ENCODE data around the gene PIAS2. TPM values are rescaled to one million over a fixed set of nuclear protein-coding genes. Genes with fewer than 3 reads are reported as not detected.
"Not testable (repeated sequence)": the region's sequence is repeated elsewhere in the genome, so short reads cannot be mapped to it uniquely, and the experiment has no call there.

Gene PIAS2
- total and polyA plus RNA-seq, 10 donors, result 4.0 to 58.4 (median 38.3) TPM

- no peak for DNase-seq
- no peaks in the 10 kb centered on the region for H3K9me3 ChIP-seq
- H3K27me3 ChIP-seq (replicated peaks in 1 of 7), result no peaks in the 10 kb centered on the region
- no peaks in the 10 kb centered on the region for H3K4me1 ChIP-seq
- intact Hi-C loops (cut with DNase I; ENCODE audit: low total_unique reads), result no loop called here
- TF ChIP-seq POLR2A (IDR thresholded peaks at IDR 0.05) (no peak), POLR2AphosphoS5 (IDR thresholded peaks at IDR 0.05) (no peak)
- TF ChIP-seq, protein P1, sequence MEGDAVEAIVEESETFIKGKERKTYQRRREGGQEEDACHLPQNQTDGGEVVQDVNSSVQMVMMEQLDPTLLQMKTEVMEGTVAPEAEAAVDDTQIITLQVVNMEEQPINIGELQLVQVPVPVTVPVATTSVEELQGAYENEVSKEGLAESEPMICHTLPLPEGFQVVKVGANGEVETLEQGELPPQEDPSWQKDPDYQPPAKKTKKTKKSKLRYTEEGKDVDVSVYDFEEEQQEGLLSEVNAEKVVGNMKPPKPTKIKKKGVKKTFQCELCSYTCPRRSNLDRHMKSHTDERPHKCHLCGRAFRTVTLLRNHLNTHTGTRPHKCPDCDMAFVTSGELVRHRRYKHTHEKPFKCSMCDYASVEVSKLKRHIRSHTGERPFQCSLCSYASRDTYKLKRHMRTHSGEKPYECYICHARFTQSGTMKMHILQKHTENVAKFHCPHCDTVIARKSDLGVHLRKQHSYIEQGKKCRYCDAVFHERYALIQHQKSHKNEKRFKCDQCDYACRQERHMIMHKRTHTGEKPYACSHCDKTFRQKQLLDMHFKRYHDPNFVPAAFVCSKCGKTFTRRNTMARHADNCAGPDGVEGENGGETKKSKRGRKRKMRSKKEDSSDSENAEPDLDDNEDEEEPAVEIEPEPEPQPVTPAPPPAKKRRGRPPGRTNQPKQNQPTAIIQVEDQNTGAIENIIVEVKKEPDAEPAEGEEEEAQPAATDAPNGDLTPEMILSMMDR (IDR thresholded peaks at IDR 0.05 in 8 of 11, conservative IDR thresholded peaks at IDR 0.05 in 3 of 11), result no peak
- WGBS, 5 donors, result 96 to 100% (median 98%) methylated on average over 2 of the region's 2 CpGs
- peaks cover 0 to 73% (median 24%) of the 10 kb centered on the region in 6 donors for H3K36me3 ChIP-seq
- no peak overlapping the region for H3K27ac ChIP-seq
- H3K4me3 ChIP-seq, result no peak overlapping the region
Observed at GRCh38 chr18:46832849-46833248, 84.5 kb downstream of the PIAS2 start.

DNA sequence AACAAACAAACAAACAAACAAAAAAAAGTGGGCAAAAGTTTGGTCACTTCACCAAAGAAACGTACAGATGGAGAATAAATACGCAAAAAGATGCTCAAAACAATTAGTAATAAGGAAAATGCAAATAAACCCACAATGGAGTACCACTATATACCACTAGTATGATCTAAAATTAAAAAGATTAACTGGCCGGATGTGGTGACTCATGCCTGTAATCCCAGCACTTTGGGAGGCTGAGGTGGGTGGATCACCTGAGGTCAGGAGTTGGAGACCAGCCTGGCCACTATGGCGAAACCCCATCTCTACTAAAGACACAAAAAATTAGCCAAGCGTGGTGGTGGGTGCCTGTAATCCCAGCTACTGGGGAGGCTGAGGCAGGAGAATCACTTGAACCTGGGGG is 84.9 kb downstream of the PIAS2 start:
- H3K36me3 ChIP-seq, result peaks cover 0 to 74% (median 28%) of the 10 kb centered on the region in 6 donors
- DNase-seq; H3K27ac ChIP-seq; H3K27me3 ChIP-seq (replicated peaks in 1 of 7); H3K9me3 ChIP-seq; H3K4me3 ChIP-seq; intact Hi-C loops (cut with DNase I; ENCODE audit: low total_unique reads); H3K4me1 ChIP-seq: not testable (repeated sequence)
- WGBS, 5 donors, result 93 to 97% (median 95%) methylated on average over 5 of the region's 5 CpGs

DNA sequence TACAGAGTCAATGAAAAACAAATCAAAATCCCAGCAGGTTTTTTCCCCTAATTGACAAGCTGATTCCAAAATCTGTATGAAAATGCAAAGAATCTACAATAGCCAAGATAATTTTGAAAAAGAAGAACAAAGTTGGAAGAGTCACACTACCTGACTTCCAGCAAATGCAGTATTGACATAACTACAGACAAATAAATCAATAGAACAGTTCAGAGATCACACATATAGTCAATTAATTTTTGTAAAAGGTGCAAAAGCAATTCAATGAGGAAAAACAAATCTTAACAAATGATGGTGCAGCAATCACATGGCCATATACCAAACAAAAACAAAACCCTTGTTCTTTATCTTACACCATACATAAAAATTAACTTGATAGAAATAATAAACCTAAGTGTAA is 85.9 kb downstream of the PIAS2 start:
- TF ChIP-seq, protein P1 (IDR thresholded peaks at IDR 0.05 in 8 of 11, conservative IDR thresholded peaks at IDR 0.05 in 3 of 11), result no peak
- no peak for TF ChIP-seq POLR2A (IDR thresholded peaks at IDR 0.05)
- no peak for TF ChIP-seq POLR2AphosphoS5 (IDR thresholded peaks at IDR 0.05)
- Histone ChIP-seq H3K4me3 (no peak overlapping the region), H3K4me1 (no peaks in the 10 kb centered on the region), H3K9me3 (no peaks in the 10 kb centered on the region), H3K27ac (no peak overlapping the region), H3K36me3 (peaks cover 0 to 80% (median 31%) of the 10 kb centered on the region in 6 donors), H3K27me3 (replicated peaks in 1 of 7) (no peaks in the 10 kb centered on the region)
- intact Hi-C loops (cut with DNase I; ENCODE audit: low total_unique reads), result no loop called here
- no peak for DNase-seq

DNA sequence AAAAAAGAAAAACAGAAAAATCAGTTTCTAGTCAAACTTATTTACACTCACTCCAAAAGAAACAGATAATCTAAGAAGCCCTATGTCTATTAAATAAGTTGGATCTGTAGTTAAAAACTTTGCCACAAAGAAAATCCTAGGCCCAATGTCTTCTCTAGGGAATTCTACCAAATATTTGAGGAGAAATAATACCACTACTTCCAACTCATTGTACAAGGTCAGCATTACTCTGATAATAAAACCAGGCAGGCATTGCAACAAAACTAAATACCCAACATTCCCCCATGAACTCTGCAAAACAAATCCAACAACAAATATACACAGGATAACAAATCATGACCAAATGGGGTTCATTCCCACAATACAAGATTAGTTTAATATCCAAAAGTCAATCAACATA is 86.7 kb downstream of the PIAS2 start:
- intact Hi-C loops (cut with DNase I; ENCODE audit: low total_unique reads), result no loop called here
- no peak overlapping the region for H3K4me3 ChIP-seq
- no peak overlapping the region for H3K27ac ChIP-seq
- H3K27me3 ChIP-seq (replicated peaks in 1 of 7), result no peaks in the 10 kb centered on the region
- DNase-seq, result no peak
- peaks cover 0 to 80% (median 29%) of the 10 kb centered on the region in 6 donors for H3K36me3 ChIP-seq
- no peaks in the 10 kb centered on the region for H3K9me3 ChIP-seq
- H3K4me1 ChIP-seq, result no peaks in the 10 kb centered on the region
- TF ChIP-seq, protein P1 (IDR thresholded peaks at IDR 0.05 in 8 of 11, conservative IDR thresholded peaks at IDR 0.05 in 3 of 11), result no peak
- TF ChIP-seq POLR2A (IDR thresholded peaks at IDR 0.05) (no peak), POLR2AphosphoS5 (IDR thresholded peaks at IDR 0.05) (no peak)

GRCh38 chr18:46829947-46830346 is 87.4 kb downstream of the PIAS2 start:
- WGBS, 5 donors, result 82 to 100% (median 90%) methylated on average over 1 of the region's 1 CpG
- Histone ChIP-seq H3K4me3 (no peak overlapping the region), H3K36me3 (peaks cover 0 to 78% (median 29%) of the 10 kb centered on the region in 6 donors), H3K4me1 (no peaks in the 10 kb centered on the region), H3K27ac (no peak overlapping the region), H3K9me3 (no peaks in the 10 kb centered on the region), H3K27me3 (replicated peaks in 1 of 7) (no peaks in the 10 kb centered on the region)
- TF ChIP-seq POLR2A (IDR thresholded peaks at IDR 0.05) (no peak), POLR2AphosphoS5 (IDR thresholded peaks at IDR 0.05) (no peak)
- TF ChIP-seq, protein P1 (IDR thresholded peaks at IDR 0.05 in 8 of 11, conservative IDR thresholded peaks at IDR 0.05 in 3 of 11), result no peak
- DNase-seq, result no peak
- intact Hi-C loops (cut with DNase I; ENCODE audit: low total_unique reads), result no loop called here
